ENCODE results near the gene SPACA7.
"Not testable (repeated sequence)": the region's sequence is repeated elsewhere in the genome, so short reads cannot be mapped to it uniquely, and the experiment has no call there.

The SPACA7 gene

DNA sequence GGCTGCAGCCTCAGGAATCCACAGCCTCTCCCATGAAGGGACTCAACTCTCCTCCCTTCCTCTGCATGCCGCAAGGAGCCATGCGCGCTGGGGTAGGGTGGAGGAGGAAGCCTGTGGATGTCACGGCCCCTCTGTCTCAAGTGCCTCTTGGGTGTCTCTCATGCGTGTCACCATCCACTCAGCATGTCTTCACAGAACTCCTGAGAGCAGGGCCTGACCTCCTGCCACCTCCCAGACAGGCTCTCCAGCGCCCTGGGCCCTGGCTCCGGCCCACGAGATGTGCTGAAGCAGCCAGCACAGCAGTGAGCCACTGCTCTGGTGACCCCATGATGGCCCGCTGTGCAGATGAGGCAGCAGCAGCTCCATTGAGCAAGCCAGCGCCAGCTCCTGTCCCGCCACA, 25.9 kb upstream of the SPACA7 start:
- no peak for DNase-seq (ENCODE audit: low read depth)

DNA sequence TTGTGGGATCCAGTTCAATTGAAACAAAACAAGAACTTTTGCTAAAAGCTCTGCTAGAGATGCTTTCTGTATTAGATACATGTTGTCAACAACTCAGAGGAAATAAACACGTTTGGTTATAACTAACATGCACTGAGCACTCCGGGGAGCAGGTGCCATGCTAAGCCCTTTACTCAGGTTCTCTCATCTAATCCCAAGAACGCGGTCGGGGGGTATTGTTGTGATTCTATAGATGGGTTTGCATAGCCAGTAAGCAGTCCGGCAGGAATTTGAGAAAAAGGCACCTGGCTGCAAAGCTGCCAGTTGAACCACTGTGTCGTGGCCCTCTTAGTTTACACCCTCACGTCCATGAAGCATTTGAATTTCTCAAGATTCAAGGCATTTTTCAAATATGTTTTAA, 24.3 kb upstream of the SPACA7 start:
- no peak for DNase-seq (ENCODE audit: low read depth)

DNA sequence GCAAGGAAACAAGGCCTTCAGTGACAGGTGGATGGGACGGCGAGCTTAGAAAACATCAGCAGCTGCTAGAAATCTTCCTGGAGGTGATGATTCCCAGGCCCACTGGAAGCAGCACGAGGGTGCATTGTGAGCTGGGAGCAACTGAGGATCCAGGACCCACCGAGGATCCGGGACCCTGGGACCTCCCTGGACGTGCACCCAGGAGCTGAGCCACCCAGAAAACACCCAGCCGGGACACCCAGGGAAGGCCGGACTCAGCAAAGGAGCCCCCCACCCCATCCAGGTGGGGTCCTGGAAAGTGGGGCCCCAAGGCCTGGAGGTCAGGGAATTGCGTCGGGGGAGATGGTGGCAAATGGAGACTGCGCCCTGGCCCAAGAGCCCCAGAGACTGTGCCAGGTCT, 22.3 kb upstream of the SPACA7 start:
- no peak for DNase-seq (ENCODE audit: low read depth)

DNA sequence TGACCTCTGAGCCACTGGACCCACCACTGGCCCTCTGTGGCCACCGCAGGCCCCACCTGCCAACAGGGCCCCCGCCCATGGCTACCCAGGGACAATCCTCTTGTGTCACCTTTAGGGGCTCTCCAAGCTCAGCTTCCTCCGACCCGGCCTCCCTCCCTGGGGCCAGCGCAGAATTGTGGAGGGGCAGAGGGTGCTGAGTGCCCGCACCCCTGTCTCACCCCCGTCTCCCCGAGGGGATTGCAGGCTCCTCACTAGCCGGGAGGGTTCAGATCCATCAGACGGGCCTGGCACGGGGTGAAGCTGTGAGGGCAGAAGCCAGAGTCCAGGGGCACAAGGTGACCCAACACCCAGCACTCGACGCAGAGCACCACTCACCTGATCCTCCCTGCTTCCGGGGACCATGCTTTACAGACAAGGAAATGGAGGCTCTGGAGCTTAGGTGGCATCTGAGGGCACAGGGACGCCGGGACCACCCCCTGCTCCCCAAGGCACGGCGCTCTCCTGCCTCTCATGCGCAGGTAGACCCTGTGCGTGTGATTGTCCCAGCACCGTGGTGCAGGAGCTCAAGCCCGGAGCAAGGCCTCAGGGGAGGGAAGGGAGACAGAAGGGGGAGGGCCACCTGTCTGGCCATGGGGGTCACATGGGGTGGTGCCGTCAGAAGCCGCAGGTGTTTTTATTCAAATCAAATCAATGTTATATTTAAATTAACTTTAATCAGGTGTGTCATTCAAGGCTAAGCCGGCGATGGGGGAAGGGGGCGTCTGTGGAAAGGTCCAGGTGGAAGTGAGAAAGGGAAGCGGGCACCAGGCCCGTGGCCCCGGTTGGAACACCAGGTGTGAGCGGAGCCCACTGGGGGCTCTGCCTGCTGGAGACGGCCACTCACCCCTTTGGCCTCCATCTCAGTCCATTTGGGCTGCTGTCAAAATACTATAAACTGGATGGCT, 21.6 kb upstream of the SPACA7 start:
- DNase-seq (ENCODE audit: low read depth), result no peak

DNA sequence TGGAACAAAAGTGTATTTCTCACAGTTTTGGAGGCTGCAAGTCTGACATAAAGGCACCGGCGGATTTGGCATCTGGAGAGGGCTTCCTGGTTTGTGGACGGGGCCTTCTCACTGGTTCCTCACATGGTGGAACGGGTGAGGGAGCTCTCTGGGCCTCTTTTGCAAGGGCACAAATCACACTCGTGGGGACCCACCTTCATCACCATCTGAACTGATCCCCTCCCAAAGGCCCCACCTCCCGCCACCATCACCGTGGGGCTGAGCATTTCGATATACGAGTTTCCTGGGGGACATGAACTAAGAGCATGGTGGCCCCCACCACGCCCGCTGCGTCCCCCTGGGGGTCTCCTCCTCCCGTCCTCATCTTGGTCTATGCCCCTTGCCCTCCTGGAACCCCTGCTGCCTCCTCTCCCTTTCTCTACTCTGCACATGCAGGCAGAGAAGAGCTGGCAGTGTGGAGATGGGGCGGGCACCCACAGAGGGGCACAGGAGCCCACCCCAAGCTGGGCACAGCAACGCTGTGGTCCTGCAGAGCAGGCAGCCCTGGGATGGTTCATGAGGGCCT, 20.8 kb upstream of the SPACA7 start:
- no peak for DNase-seq (ENCODE audit: low read depth)

DNA sequence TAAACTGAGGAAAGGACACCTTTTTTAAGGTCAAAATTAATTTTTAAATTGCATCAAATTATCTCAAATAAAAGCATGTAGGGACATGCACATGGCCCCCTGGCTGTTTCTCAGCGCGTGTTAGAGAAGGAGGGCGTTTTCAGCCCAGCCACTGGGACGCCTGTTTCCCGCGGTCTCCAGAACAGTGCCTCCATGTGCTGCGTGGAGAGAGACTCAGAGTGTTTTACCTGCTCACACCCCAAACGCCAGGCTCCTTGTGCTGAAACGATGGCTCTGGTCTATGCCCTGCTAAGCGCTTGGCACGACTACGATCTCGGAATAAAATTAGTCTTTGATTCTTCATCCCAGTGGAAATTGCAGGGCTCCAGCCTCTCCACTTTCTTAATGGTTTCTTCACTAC, 20.0 kb upstream of the SPACA7 start:
- DNase-seq (ENCODE audit: low read depth), result no peak

DNA sequence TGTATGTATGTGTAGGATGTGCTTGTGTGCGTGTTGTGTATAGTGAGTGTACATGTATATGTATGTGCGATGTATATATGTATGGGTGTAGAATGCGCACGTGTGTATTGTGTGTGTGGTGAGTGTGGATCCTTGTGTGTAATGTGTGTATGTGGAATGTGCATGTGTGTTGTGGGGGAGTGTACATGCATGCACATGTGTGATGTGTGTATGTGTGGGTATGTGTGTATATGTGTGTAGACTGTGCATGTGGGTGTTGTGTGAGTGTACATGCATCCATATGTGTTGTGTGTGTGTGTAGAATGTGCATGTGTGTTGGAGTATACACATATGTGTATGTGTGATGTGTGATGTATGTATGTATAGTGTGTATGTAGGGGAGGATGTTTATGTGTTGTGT, 18.0 kb upstream of the SPACA7 start:
- no peak for DNase-seq (ENCODE audit: low read depth)

DNA sequence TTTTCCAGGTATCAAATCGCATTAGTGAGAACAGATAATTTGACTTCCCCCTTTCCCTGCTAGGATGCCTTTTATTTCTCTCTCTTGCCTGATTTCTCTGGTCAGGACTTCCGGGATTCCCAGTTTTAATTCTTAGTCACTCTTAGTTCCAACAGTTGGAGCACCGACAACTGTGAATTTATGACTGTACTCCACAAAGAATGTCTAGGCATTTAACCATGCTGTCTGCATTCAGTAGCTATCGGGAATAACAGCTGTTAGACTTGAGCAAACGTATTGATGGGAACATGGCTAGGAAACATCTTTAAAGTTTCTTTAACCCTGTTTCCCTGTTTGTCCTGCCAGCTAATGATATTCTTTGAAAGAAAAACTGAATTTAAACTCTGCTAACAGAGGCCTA, 14.1 kb upstream of the SPACA7 start:
- DNase-seq (ENCODE audit: low read depth), result no peak

DNA sequence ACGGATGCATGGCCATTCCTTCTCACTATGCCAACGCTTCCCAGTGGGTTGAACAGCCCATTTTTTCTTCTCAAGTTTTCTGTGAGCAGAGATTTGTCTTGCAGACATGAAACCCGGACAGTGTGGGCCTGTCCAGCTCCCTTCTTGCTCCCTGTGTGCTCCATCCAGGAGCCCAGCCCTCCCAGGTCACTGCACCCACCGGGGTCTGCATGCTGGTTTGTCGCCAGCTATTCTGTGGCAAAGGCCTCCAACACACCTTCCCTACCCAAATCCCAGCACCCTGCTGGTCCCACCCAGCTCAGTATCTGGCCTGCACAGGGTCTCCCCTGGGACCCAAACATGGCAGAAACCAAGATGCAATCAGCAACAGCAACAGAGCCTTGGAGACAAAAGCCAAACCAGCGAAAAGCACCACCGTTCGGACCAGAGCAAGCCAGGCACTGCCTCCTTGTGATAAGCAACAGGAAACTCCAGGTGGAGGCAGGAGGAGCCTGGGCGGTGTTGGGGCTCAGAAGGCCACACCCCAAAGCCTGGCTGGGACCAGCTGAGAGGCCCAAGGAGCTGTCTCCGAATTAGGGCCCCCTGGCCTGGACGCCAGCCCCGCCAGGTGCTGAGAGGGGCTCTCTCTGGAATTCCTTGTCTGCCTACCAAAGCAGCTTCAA, 12.2 kb upstream of the SPACA7 start:
- DNase-seq (ENCODE audit: low read depth), result no peak

DNA sequence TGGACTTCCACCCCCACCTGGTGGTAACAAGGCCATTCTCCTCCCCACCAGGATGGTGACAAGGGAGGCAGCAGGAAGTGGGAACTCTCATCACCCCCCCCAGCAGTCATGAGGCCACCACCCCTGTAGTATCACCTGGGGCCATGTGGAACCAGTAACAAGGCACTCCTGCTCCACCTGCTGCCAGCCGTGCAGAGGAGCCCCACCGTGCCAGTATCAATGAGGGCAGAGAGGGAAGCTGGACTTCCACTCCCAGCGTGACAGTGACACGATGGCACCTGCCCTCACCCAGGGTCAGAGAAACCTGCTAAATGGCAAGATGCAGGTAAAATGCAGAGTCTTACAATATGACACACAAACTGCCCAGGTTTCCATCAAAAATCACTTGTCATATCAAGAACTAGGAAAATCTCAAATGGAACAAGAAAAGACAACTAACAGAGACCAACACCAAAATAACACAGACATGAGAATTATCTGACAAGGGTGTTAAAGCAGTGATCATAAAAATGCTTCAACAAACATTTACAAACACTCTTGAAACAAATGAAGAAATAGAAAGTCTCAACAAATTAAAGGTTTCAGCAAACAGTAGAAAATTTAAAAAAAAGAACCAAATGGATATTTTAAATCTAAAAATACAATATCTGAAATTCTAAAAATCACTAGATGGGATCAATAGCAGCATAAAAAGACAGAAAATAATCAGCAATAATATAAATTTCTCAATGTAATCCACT, 9.1 kb upstream of the SPACA7 start:
- no peak for DNase-seq (ENCODE audit: low read depth)

DNA sequence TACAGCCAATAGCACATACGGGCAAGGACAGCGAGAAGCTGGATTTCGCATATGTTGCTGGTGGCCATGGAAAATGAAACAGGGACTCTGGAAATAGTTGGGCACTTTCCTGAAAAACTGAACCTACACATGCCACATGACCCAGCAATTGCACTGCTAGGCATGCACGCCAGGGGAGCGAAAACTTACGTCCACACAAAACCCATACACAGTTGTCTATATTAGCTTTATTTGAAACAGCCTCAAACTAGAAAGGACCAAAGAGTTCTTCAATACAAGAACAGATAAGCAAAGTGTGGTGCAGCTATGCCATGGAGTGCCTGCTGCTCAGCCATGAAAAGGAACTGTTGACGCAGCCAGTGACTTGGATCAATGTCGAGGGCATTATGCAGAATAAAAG, 7.3 kb upstream of the SPACA7 start:
- no peak for DNase-seq (ENCODE audit: low read depth)

DNA sequence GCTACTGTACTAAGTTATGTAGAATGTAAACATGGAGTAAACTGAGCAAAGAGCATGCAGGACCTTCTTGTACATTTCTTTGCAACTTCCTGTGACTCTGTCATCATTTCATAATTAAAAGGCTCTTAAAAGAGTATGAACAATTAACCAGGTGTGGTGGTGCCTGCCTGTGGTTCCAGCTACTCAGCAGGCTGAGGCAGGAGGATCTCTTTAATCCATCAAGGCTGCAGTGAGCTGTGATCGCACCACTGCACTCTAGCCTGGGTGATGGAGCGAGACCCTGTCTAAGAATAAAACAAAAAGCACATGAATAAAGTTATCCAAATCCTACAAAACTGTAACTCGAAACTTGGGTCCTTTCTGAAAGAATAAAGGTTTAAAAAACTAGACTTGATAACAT, 5.8 kb upstream of the SPACA7 start:
- no peak for DNase-seq (ENCODE audit: low read depth)

DNA sequence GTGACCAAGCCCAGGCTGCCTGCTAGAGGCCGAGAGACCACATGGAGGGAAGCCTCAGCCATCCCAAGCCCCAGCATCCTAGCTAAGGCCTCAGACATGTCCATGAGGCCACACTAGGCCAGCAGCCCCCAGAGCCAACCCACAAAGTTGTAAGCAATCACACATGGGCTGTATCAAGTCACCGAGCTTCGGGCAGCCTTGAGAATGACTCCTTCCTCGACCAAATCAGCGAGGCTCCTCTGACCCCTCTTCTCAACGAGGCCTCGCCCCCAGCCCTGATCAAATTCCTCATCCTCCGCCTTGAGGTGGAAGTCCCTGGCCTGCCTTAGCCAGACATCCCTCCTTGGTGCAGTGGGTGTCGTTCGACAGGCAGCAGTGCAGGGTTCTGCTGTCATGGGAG, 1.9 kb upstream of the SPACA7 start:
- no peak for DNase-seq (ENCODE audit: low read depth)

DNA sequence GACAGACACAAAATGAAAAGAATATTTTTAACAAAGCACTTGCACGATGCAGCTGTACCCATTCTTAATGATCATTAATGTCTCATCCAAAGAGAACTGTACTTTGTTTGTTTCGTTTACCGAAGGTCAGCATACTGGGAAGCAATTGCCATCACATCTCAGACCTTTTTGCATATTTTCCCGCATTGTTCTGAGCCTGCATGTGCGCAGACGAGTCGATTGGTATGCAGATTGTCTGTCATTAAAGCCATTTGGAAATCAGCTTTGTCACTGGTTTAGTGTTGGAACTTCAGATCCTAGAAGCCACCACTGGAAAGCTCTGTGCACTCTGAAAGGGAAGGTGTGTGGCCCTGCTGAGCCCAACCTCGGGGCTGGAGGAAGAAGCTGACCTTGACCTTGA, 15.6 kb downstream of the SPACA7 start:
- no peak for DNase-seq (ENCODE audit: low read depth)

DNA sequence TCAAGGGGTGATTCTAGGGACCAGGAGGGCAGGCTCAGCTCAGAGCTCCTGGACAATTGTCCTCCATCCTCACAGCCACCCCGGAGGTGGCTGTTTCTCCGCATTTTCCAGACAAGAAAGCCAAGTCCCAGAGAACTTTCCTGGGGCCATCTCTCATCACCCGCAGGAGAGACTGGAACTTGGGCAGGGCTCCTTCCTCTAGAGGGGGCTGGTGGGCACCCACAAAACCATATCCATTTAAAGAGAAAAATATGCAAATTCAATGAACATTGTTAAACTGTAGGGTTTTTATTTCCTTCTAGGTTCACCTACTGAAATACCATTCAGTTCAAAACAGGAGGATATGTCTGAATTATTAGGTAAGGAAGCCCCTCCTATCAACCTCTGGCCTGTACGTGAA, 16.6 kb downstream of the SPACA7 start:
- no peak for DNase-seq (ENCODE audit: low read depth)

DNA sequence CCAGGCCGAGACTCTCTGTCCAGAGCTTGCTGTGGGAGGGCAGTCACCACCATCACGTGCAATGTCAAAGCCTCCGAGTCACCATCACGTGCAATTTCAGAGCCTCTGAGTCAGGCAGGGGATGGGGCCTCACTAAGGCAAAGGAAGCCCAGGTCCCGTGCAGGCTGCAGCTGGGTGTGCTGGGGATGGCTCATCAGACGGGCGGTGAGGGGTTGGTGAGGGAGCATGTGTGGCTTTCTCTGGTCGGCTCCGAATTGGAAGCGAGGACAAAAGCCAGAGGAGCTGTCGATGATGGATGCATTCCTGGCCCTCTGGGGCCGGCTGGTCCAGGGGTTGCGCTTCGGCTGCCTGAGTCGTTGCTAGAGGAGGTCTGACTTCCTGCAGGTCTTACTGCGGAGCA, 18.9 kb downstream of the SPACA7 start:
- not testable (repeated sequence) for DNase-seq (ENCODE audit: low read depth)

DNA sequence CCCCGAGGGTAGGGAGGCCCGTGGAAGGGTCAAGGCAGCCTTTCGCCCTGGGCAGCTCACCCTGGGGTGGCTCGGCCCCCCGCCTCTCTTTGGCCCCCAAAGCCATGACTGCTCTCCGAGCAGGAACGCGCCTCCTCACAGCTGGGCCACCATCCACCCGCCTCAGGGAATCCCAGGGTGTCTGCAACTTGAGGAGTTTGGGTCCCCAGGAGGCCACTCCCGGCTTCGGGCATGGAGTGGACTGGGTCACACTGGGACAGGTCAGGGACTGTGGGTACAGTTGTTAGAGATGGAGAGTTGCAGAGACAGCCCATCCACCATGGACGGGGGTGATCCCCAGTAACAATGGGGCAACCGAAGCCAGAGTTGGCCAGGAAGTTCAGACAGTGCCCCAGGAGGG, 19.8 kb downstream of the SPACA7 start:
- not testable (repeated sequence) for DNase-seq (ENCODE audit: low read depth)

DNA sequence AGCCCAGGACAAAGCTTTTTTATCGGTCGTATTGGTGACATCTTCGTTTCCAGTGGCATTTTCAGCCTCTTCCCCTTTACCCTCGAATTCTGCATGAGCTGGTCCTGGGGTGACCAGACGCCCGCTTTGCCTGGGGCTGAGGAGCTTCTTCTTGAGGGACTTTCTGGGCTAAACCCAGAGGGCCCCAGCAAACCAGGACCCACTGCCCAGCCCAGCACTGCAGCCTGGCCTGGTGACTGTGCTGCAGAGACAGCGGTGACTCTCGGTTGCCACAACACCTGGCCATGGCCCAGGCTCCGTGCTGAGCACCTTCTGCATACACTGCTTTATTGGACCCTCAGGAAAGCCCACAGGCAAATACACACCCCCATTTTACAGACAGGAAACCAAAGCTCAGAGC, 21.0 kb downstream of the SPACA7 start:
- no peak for DNase-seq (ENCODE audit: low read depth)

DNA sequence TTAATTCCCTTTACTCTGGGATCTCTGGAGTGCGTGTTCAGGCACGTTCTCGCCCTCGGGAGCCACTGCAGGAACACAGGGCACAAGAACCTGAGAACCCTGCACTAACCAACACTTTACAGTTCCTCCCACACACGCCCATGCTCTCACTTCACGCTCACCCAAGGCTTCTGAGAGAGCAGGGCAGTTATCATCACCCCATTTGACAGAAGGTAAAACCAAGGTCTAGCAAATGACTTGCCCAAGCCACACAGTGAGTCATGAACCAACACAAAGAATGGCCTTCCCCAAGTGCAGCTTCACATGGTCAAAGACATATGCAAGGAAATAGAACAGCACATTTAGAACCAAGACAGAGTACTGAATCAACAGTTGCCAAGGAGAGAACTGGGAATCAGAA, 22.2 kb downstream of the SPACA7 start:
- not testable (repeated sequence) for DNase-seq (ENCODE audit: low read depth)

DNA sequence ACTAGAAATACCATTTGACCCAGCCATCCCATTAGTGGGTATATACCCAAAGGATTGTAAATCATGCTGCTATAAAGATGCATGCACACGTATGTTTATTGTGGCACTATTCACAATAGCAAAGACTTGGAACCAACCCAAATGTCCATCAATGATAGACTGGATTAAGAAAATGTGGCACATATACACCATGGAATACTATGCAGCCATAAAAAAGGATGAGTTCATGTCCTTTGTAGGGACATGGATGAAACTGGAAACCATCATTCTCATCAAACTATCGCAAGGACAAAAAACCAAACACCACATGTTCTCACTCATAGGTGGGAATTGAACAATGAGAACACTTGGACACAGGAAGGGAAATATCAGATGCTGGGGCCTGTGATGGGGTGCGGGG, 33.7 kb downstream of the SPACA7 start:
- DNase-seq (ENCODE audit: low read depth), result not testable (repeated sequence)

DNA sequence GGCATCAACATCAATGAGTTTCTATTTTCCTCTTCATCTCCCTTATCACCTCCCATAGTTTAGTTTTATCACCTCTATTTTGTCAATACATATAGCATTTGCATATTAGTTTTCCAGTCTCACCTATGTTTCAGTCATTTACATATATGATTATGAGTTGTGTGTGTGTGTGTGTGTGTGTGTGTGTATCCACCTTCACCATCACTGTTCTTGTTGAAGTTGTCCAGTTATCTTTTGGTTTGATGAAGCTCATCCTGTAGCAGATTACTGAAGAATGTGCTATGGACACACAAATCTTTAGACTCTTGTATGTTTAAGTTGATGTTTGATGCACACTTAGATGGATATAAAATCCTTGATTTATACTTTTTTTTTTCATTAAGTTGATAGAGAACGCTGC, 40.5 kb downstream of the SPACA7 start:
- no peak for DNase-seq (ENCODE audit: low read depth)

DNA sequence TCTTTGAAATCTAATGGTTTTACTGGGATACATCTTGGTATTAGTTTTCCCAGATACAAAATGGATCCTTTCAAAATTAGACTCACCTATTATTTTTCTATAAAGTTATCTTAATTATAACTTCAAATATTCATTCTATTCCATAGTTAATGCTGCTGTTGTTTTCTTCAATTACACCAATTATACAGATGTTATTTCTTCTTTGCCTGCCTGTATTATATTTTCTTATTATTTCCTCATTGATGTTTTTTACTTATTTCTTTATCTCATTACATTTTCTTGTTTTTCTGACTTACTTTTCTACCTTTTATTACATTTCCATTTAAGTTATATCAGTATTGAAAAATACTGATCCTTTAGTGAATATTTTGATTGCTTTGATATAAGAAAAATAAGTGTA, 40.9 kb downstream of the SPACA7 start:
- no peak for DNase-seq (ENCODE audit: low read depth)

DNA sequence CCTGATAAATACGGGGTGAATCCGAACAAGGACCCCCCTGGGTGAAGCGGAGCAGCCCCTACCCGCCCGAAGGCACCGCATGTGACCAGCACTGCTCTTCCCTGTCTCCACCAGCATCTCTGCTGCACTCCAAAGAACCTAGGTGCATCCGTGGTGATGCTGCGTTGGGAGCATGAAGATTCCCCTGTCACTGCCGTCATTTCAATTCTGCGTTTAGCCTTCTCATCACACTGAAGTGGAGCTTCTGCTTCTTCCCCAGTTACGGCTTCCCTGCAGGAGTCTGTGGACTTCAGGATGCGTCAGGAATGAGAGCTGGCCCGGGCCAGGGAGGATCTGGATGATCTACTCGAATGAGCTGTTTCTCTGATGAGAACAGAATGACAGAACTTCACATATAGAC, 47.9 kb downstream of the SPACA7 start:
- no peak for DNase-seq (ENCODE audit: low read depth)
